DOHH2 (cell line): ENCODE results near the gene RAD1.
A peak's percentile ranks its signal among the peaks of the same experiment; 100 is the strongest.

ENCODE experiments used
- H3F3A ChIP-seq: fragments of 200-600 bp; sonication (generic), shearing (Covaris generic); 2 replicates; pipeline ENCODE4 v1.6.0; 2016; ENCODE audit warnings: antibody characterized with exemption, mild to moderate bottlenecking; ENCODE audit not compliant: control insufficient read depth, insufficient read depth
- H3K27ac ChIP-seq: fragments of 200-600 bp; sonication (generic); 2 replicates; pipeline ENCODE4 v1.5.1; 2014; ENCODE audit warnings: low read depth, mild to moderate bottlenecking, low read length, moderate library complexity
- H3K27me3 ChIP-seq: fragments of 200-600 bp; sonication (generic); 2 replicates; pipeline ENCODE4 v1.6.1; 2014; ENCODE audit warnings: mild to moderate bottlenecking, low read length, mixed read lengths; ENCODE audit not compliant: control insufficient read depth
- H3K36me3 ChIP-seq: fragments of 200-600 bp; sonication (generic); 2 replicates; pipeline ENCODE4 v1.6.1; 2014; ENCODE audit warnings: mild to moderate bottlenecking, low read length, moderate library complexity, mixed read lengths; ENCODE audit not compliant: control insufficient read depth
- H3K4me1 ChIP-seq: fragments of 200-600 bp; sonication (generic); 2 replicates; pipeline ENCODE4 v1.6.1; 2014; ENCODE audit warnings: mild to moderate bottlenecking, low read length, mixed read lengths; ENCODE audit not compliant: control insufficient read depth
- H3K4me2 ChIP-seq: fragments of 200-600 bp; sonication (generic); 2 replicates; pipeline ENCODE4 v1.6.0; 2014; ENCODE audit warnings: mild to moderate bottlenecking, low read length, moderate library complexity
- H3K4me3 ChIP-seq: fragments of 200-600 bp; sonication (generic); 2 replicates; pipeline ENCODE4 v1.5.1; 2014; ENCODE audit warnings: mild to moderate bottlenecking, low read length, mixed read lengths
- H3K79me2 ChIP-seq: fragments of 200-600 bp; sonication (generic); 2 replicates; pipeline ENCODE4 v1.6.1; 2014; ENCODE audit warnings: mild to moderate bottlenecking, low read length, mixed read lengths; ENCODE audit not compliant: control insufficient read depth
- H3K9me2 ChIP-seq: fragments of 200-600 bp; sonication (generic); replicated peaks from 2 replicates; pipeline ENCODE4 v1.6.1; 2014; ENCODE audit warnings: mild to moderate bottlenecking, low read length, mixed read lengths; ENCODE audit not compliant: control insufficient read depth
- H3K9me3 ChIP-seq: fragments of 200-600 bp; sonication (generic); 2 replicates; pipeline ENCODE4 v1.6.1; 2014; ENCODE audit warnings: antibody characterized with exemption, low read length, mixed read lengths; ENCODE audit not compliant: control insufficient read depth, insufficient read depth
- H4K20me1 ChIP-seq: fragments of 200-600 bp; sonication (generic); 2 replicates; pipeline ENCODE4 v1.6.0; 2014; ENCODE audit warnings: low read depth, mild to moderate bottlenecking, antibody characterized with exemption, low read length, moderate library complexity; ENCODE audit not compliant: control insufficient read depth, insufficient read depth
- CTCF ChIP-seq: fragments of 200-600 bp; sonication (generic); IDR thresholded peaks from one replicate; pipeline ENCODE4 v1.5.1; 2014; ENCODE audit warnings: antibody characterized with exemption, mild to moderate bottlenecking, low read depth, low read length; ENCODE audit not compliant: poor library complexity, severe bottlenecking
- EZH2phosphoT487 ChIP-seq: fragments of 200-600 bp; sonication (generic); IDR thresholded peaks from 2 replicates; pipeline ENCODE4 v1.6.1; 2017; ENCODE audit warnings: borderline replicate concordance, mild to moderate bottlenecking, antibody characterized with exemption, low read length, moderate library complexity, mixed read lengths

Gene RAD1

GRCh38 chr5:34916518-34916917 is 1.2 kb upstream of the RAD1 start:
- H3F3A ChIP-seq, result peaks cover 12% of the 10 kb centered on the region
- no peaks in the 10 kb centered on the region; the same call in 1 of the 2 replicates for H4K20me1 ChIP-seq
- peaks cover 99% of the 10 kb centered on the region for H3K79me2 ChIP-seq
- peak overlapping the region; percentile 85 for H3K4me3 ChIP-seq
- no peaks in the 10 kb centered on the region for H3K9me2 ChIP-seq
- H3K4me2 ChIP-seq, result peak overlapping the region; percentile 87
- H3K9me3 ChIP-seq, result no peaks in the 10 kb centered on the region
- no peaks in the 10 kb centered on the region for H3K27me3 ChIP-seq
- peaks cover 93% of the 10 kb centered on the region for H3K36me3 ChIP-seq
- TF ChIP-seq EZH2phosphoT487 (no peak), CTCF (no peak)
- peaks cover 25% of the 10 kb centered on the region for H3K4me1 ChIP-seq
- H3K27ac ChIP-seq, result peak overlapping the region; percentile 79

GRCh38 chr5:34915856-34916192 is 520 bp upstream of the RAD1 start:
- Histone ChIP-seq H3K27ac (peak overlapping the region; percentile 79), H3K4me1 (peaks cover 25% of the 10 kb centered on the region), H3K9me2 (no peaks in the 10 kb centered on the region), H3F3A (peaks cover 14% of the 10 kb centered on the region), H3K4me3 (peak overlapping the region; percentile 85), H3K4me2 (peak overlapping the region; percentile 87), H4K20me1 (no peaks in the 10 kb centered on the region; the same call in 1 of the 2 replicates), H3K79me2 (peaks cover 99% of the 10 kb centered on the region), H3K27me3 (no peaks in the 10 kb centered on the region), H3K36me3 (peaks cover 93% of the 10 kb centered on the region), H3K9me3 (no peaks in the 10 kb centered on the region)
- no peak for TF ChIP-seq CTCF
- no peak for TF ChIP-seq EZH2phosphoT487

- peak overlapping the region; percentile 79 for H3K27ac ChIP-seq
- H3K9me2 ChIP-seq, result no peaks in the 10 kb centered on the region
- H3K79me2 ChIP-seq, result peaks cover 96% of the 10 kb centered on the region
- peaks cover 25% of the 10 kb centered on the region for H3K4me1 ChIP-seq
- peaks cover 8% of the 10 kb centered on the region for H3F3A ChIP-seq
- TF ChIP-seq CTCF (no peak), EZH2phosphoT487 (no peak)
- H3K9me3 ChIP-seq, result no peaks in the 10 kb centered on the region
- peak overlapping the region; percentile 85 for H3K4me3 ChIP-seq
- peaks cover 93% of the 10 kb centered on the region for H3K36me3 ChIP-seq
- peak overlapping the region; percentile 87 for H3K4me2 ChIP-seq
- H3K27me3 ChIP-seq, result no peaks in the 10 kb centered on the region
- no peaks in the 10 kb centered on the region; the same call in 1 of the 2 replicates for H4K20me1 ChIP-seq
Measured at GRCh38 chr5:34914671-34915138, 599 bp downstream of the RAD1 start.
